ENCODE measurements around the gene RIN3. TPM values are rescaled to one million over a fixed set of nuclear protein-coding genes. Genes with fewer than 3 reads are reported as not detected.

RIN3 gene
- total and polyA plus RNA-seq, 10 of the 15 experiments (the other 5 are each of a cell fraction or from before 2014, with no cell fraction given): 0.91 to 23.3 (median 6.3) TPM

DNA sequence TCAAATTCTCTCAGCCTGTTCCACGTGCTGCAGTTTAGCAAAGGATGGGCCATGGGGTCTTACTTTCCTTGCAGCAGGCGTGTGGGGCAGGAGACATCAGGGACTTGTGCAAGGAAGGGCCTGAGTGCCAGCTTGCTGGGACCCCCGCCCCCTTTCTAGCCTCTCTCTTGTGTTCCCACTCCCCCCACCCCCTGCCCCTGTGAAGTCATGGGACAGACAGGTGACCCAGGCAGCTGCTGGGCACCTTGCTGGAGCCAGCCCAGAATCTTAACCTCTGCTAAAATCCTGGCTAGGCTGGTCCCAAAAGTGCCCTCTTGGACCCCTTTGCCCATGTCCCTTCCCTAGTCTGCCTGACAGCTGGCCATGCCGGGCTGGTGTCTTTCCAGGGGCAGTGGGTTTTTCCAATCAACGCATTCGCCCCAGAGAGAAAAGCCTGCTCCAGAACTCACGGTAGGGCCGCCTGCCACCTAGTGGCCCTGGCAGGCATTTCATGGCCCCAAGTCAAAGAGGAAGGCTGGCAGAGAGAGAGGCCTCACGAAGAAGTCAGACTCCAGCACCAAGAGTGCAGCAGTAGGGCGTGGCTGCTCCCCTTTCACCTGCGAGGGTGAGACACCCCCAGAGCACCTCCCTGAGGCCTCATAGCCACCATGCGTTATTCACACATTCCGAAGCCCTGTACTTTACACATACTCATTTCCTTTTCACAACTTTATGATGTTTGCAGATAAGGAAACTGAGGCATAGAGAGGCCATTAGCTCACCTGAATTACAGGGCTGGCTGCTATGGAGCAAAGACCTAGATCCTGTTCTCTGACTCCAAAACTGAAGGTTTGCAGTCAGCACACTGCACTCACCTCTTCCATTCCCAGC lies 167.4 kb downstream of the RIN3 start (continued):
- TF ChIP-seq BCL11A (IDR thresholded peaks at IDR 0.05; ENCODE audit: low read depth, low read length) (no peak), DPF2 (IDR thresholded peaks at IDR 0.05) (0 out of 2 replicates have a peak, but pooled peaks have one; percentile 19), ZBED1 (IDR thresholded peaks at IDR 0.05; ENCODE audit: borderline replicate concordance) (no peak), STAT3 (IDR thresholded peaks at IDR 0.05; ENCODE audit: low read depth, low read length) (no peak), NFXL1 (IDR thresholded peaks at IDR 0.05; ENCODE audit: borderline replicate concordance) (no peak), SREBF1 (IDR thresholded peaks at IDR 0.05; ENCODE audit: low read length) (no peak), NFIC (IDR thresholded peaks at IDR 0.05; ENCODE audit: low read depth, low read length) (no peak), SRF (IDR thresholded peaks at IDR 0.05; ENCODE audit: low read depth in 2 of 2, low read length in 2 of 2) (no peak), EGR1 (IDR thresholded peaks at IDR 0.05; ENCODE audit: borderline replicate concordance in 1 of 2, low read depth in 2 of 2, low read length in 2 of 2) (no peak), WRNIP1 (IDR thresholded peaks at IDR 0.05; ENCODE audit: borderline replicate concordance, low read depth, low read length) (no peak), MTA2 (IDR thresholded peaks at IDR 0.05; ENCODE audit: low read depth) (no peak), PAX8 (IDR thresholded peaks at IDR 0.05) (no peak), RELA (IDR thresholded peaks at IDR 0.05; ENCODE audit: borderline replicate concordance, partially characterized antibody) (peak; percentile 31), RFX5 (IDR thresholded peaks at IDR 0.05; ENCODE audit: low read depth, low read length) (no peak), SP1 (IDR thresholded peaks at IDR 0.05; ENCODE audit: low read depth, low read length) (no peak), ESRRA (IDR thresholded peaks at IDR 0.05; ENCODE audit: low read length) (no peak), NR2F1 (conservative IDR thresholded peaks at IDR 0.05) (0 out of 2 replicates have a peak, but pooled peaks have one; percentile 17), KLF5 (IDR thresholded peaks at IDR 0.05; ENCODE audit: partially characterized antibody) (peak; percentile 33), CHD2 (IDR thresholded peaks at IDR 0.05; ENCODE audit: borderline replicate concordance, low read depth, low read length) (no peak)
- TF ChIP-seq, protein P1, sequence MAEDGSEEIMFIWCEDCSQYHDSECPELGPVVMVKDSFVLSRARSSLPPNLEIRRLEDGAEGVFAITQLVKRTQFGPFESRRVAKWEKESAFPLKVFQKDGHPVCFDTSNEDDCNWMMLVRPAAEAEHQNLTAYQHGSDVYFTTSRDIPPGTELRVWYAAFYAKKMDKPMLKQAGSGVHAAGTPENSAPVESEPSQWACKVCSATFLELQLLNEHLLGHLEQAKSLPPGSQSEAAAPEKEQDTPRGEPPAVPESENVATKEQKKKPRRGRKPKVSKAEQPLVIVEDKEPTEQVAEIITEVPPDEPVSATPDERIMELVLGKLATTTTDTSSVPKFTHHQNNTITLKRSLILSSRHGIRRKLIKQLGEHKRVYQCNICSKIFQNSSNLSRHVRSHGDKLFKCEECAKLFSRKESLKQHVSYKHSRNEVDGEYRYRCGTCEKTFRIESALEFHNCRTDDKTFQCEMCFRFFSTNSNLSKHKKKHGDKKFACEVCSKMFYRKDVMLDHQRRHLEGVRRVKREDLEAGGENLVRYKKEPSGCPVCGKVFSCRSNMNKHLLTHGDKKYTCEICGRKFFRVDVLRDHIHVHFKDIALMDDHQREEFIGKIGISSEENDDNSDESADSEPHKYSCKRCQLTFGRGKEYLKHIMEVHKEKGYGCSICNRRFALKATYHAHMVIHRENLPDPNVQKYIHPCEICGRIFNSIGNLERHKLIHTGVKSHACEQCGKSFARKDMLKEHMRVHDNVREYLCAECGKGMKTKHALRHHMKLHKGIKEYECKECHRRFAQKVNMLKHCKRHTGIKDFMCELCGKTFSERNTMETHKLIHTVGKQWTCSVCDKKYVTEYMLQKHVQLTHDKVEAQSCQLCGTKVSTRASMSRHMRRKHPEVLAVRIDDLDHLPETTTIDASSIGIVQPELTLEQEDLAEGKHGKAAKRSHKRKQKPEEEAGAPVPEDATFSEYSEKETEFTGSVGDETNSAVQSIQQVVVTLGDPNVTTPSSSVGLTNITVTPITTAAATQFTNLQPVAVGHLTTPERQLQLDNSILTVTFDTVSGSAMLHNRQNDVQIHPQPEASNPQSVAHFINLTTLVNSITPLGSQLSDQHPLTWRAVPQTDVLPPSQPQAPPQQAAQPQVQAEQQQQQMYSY (CRISPR knock-in tag; IDR thresholded peaks at IDR 0.05): no peak
- TF ChIP-seq, protein P2, sequence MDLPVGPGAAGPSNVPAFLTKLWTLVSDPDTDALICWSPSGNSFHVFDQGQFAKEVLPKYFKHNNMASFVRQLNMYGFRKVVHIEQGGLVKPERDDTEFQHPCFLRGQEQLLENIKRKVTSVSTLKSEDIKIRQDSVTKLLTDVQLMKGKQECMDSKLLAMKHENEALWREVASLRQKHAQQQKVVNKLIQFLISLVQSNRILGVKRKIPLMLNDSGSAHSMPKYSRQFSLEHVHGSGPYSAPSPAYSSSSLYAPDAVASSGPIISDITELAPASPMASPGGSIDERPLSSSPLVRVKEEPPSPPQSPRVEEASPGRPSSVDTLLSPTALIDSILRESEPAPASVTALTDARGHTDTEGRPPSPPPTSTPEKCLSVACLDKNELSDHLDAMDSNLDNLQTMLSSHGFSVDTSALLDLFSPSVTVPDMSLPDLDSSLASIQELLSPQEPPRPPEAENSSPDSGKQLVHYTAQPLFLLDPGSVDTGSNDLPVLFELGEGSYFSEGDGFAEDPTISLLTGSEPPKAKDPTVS (IDR thresholded peaks at IDR 0.05; ENCODE audit: low read depth, low read length): no peak
- TF ChIP-seq, protein P3, sequence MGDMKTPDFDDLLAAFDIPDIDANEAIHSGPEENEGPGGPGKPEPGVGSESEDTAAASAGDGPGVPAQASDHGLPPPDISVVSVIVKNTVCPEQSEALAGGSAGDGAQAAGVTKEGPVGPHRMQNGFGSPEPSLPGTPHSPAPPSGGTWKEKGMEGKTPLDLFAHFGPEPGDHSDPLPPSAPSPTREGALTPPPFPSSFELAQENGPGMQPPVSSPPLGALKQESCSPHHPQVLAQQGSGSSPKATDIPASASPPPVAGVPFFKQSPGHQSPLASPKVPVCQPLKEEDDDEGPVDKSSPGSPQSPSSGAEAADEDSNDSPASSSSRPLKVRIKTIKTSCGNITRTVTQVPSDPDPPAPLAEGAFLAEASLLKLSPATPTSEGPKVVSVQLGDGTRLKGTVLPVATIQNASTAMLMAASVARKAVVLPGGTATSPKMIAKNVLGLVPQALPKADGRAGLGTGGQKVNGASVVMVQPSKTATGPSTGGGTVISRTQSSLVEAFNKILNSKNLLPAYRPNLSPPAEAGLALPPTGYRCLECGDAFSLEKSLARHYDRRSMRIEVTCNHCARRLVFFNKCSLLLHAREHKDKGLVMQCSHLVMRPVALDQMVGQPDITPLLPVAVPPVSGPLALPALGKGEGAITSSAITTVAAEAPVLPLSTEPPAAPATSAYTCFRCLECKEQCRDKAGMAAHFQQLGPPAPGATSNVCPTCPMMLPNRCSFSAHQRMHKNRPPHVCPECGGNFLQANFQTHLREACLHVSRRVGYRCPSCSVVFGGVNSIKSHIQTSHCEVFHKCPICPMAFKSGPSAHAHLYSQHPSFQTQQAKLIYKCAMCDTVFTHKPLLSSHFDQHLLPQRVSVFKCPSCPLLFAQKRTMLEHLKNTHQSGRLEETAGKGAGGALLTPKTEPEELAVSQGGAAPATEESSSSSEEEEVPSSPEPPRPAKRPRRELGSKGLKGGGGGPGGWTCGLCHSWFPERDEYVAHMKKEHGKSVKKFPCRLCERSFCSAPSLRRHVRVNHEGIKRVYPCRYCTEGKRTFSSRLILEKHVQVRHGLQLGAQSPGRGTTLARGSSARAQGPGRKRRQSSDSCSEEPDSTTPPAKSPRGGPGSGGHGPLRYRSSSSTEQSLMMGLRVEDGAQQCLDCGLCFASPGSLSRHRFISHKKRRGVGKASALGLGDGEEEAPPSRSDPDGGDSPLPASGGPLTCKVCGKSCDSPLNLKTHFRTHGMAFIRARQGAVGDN (IDR thresholded peaks at IDR 0.05): peak; percentile 26; the same call in 1 of the 2 replicates
